Duodenal mucosa (tissue), 2 donors: ENCODE measurements around the gene MEI1.
"Not testable (repeated sequence)": the region's sequence is repeated elsewhere in the genome, so short reads cannot be mapped to it uniquely, and the experiment has no call there.

ENCODE experiments used
- H3K27ac ChIP-seq: one replicate; pipeline ENCODE4 v1.7.0; 2013; ENCODE audit warnings: low read depth, low read length
- H3K27me3 ChIP-seq, 2 donors: one replicate each; pipeline ENCODE4 v1.7.0; 2013; ENCODE audit warnings: low read length in 2 of 2, control low read depth in 1 of 2; ENCODE audit not compliant: insufficient read depth in 2 of 2, control insufficient read depth in 1 of 2
- H3K36me3 ChIP-seq, 2 donors: one replicate each; pipeline ENCODE4 v1.7.0; 2013; ENCODE audit warnings: low read length in 2 of 2, control low read depth in 1 of 2; ENCODE audit not compliant: insufficient read depth in 2 of 2, control insufficient read depth in 1 of 2
- H3K4me1 ChIP-seq, 2 donors: one replicate each; pipeline ENCODE4 v1.7.0; 2013; ENCODE audit warnings: low read length in 2 of 2, control low read depth in 1 of 2; ENCODE audit not compliant: insufficient read depth in 2 of 2, control insufficient read depth in 1 of 2
- H3K4me3 ChIP-seq, 2 donors: one replicate each; pipeline ENCODE4 v1.7.0; 2013; ENCODE audit warnings: low read length in 2 of 2, low read depth in 1 of 2
- H3K9ac ChIP-seq, 2 donors: one replicate each; pipeline ENCODE4 v1.7.0; 2013; ENCODE audit warnings: low read length in 2 of 2, low read depth in 1 of 2
- H3K9me3 ChIP-seq, 2 donors: one replicate each; pipeline ENCODE4 v1.7.0; 2013; ENCODE audit warnings: low read length in 2 of 2, control low read depth in 1 of 2; ENCODE audit not compliant: control insufficient read depth in 1 of 2

The MEI1 gene

DNA sequence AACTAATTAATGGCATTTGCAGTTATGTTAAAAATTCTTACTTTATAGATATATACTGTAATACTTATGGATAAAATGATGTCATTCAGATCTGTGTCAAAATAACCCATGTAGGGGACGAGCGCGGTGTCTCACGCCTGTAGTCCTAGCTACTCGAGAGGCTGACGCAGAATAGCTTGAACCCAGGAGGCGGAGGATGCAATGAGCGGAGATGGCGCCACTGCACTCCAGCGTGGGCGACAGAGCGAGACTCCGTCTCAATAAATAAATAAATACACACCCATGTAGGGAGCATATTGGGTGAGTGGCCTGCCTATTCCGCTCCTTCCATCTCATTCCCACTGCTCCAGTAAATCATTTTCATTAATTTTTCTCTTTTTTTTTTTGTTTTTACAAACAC, 17.7 kb upstream of the MEI1 start:
- Histone ChIP-seq H3K9ac (peak overlapping the region in 1 of 2 donors; percentile 85), H3K27me3 (no peaks in the 10 kb centered on the region), H3K27ac (no peak overlapping the region), H3K9me3 (no peaks in the 10 kb centered on the region), H3K4me1 (peaks cover 0 to 5% of the 10 kb centered on the region in 2 donors), H3K4me3 (peak overlapping the region; percentile 85 to 89), H3K36me3 (peaks cover 9 to 30% of the 10 kb centered on the region in 2 donors)

DNA sequence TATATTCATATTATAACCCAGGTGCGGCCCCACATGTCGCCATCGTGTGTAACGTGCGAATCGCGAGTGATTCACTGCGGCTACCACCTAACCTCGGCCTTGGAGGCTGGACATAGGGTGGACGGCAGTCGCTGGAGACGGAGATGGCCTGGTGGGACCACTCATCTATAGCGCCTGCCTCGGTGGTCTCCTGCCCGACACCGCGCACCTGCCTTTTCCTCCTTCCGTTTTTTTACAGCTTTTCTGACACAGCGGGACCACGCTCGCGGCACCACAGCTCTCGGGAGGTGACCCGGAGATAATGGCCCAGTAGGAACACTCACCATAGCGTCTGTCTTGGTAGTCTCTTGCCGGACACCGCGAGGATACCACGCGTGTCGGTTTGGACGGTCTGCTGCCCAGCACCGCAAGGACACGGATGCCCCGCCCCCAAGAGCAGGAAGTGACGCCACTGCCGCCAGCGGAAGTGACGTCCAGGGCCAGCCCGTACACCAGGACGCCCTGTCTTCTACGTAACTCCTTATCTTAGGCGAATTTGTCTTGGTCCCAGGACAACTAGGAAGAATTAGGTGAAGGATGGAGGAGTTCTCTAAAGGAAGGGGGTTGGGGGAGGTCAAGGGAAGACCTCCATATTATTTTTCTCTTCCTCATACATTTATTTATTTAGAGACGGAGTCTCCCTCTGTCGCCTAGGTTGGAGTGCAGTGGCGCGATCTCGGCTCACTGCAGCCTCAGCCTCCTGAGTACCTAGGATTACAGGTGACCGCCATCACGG, 17.1 kb upstream of the MEI1 start:
- Histone ChIP-seq H3K27ac (peak overlapping the region; percentile 71), H3K36me3 (peaks cover 9 to 28% of the 10 kb centered on the region in 2 donors), H3K27me3 (no peaks in the 10 kb centered on the region), H3K4me1 (peaks cover 0 to 5% of the 10 kb centered on the region in 2 donors), H3K4me3 (peak overlapping the region; percentile 85 to 89), H3K9me3 (no peaks in the 10 kb centered on the region), H3K9ac (peak overlapping the region; percentile 75 to 85)

DNA sequence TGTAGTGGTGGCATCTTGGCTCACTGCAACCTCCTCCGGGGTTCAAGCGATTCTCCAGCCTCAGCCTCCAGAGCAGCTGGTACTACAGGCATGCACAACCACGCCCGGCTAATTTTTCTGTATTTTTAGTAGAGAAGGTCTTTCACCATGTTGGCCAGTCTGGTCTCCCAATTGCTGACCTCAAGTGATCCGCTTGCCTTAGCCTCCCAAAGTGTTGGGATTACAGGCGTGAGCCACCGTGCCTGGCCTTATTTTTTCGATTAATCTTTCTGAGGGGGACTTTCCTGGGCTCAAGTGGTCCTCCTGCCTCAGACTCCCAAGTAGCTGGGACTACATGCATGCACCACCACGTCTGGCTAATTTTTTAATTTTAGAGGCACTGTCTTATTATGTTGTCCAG, 16.3 kb upstream of the MEI1 start:
- H3K27me3 ChIP-seq, result no peaks in the 10 kb centered on the region
- peak overlapping the region in 1 of 2 donors; percentile 89 for H3K4me3 ChIP-seq
- peak overlapping the region in 1 of 2 donors; percentile 58 for H3K9ac ChIP-seq
- H3K27ac ChIP-seq, result no peak overlapping the region
- no peaks in the 10 kb centered on the region for H3K9me3 ChIP-seq
- H3K36me3 ChIP-seq, result peaks cover 8 to 23% of the 10 kb centered on the region in 2 donors
- peaks cover 4 to 11% of the 10 kb centered on the region in 2 donors for H3K4me1 ChIP-seq

DNA sequence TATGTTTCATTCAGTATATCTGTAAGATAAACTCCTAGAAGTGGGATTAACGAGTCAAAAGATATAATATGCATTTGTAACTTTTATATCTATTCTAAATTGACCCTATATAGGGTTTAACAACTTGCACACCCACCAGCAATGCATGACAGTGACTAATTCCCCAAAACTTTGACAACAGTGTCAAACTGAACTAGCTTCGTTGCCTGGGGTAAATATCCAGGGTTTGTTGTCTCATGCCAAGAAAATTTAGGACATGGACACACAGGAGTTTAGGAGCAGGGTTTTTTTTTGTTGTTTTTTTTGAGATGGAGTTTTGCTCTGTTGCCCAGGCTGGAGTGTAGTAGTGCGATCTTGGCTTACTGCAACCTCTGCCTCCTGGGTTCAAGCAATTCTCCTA, 15.7 kb upstream of the MEI1 start:
- peaks cover 4 to 12% of the 10 kb centered on the region in 2 donors for H3K4me1 ChIP-seq
- no peak overlapping the region for H3K27ac ChIP-seq
- H3K9ac ChIP-seq, result no peak overlapping the region

DNA sequence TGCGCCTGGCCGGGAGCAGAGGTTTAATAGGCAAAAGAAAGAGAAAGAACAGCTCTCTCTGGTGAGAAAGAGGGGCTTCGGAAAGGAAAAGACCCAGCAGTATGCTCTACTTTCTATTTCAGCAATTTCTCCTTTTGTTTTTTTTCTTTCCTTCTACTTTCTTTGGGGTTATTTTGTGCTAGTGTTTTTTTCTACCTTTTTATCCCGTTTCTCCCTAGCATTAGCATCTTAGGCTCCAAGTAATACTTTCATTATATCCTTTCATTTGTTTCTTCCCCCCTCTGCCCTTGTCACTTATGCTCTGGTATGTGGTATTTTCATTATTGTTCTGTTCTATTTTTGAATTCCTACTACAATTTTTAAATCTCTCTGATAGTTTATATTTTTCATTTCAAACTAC, 15.1 kb upstream of the MEI1 start:
- Histone ChIP-seq H3K4me1 (peaks cover 4 to 12% of the 10 kb centered on the region in 2 donors), H3K27me3 (no peaks in the 10 kb centered on the region), H3K9ac (no peak overlapping the region), H3K27ac (no peak overlapping the region), H3K9me3 (no peaks in the 10 kb centered on the region), H3K4me3 (no peak overlapping the region), H3K36me3 (peaks cover 0 to 15% of the 10 kb centered on the region in 2 donors)

More for the DNA sequence above, 15.7 kb upstream of the MEI1 start:
- Histone ChIP-seq H3K36me3 (peaks cover 2 to 18% of the 10 kb centered on the region in 2 donors), H3K4me3 (no peak overlapping the region), H3K9me3 (no peaks in the 10 kb centered on the region), H3K27me3 (no peaks in the 10 kb centered on the region)

DNA sequence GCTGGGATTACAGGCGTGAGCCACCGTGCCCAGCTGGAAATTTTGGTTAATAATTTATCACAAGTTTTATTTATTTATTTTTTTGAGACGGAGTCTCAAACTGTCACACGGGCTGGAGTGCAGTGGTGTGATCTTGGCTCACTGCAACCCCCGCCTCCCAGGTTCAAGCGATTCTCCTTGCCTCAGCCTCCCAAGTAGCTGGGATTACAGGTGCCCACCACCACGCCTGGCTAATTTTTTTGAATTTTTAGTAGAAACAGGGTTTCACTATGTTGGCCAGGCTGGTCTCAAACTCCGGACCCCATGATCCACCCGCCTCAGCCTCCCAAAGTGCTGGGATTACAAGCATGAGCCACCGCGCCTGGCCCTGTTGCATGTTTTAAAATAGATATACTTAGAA, 12.4 kb upstream of the MEI1 start:
- not testable (repeated sequence) for H3K9ac ChIP-seq, H3K27ac ChIP-seq, H3K36me3 ChIP-seq, H3K4me1 ChIP-seq, H3K9me3 ChIP-seq, H3K27me3 ChIP-seq
- H3K4me3 ChIP-seq, result peak overlapping the region in 1 of 2 donors; percentile 97

DNA sequence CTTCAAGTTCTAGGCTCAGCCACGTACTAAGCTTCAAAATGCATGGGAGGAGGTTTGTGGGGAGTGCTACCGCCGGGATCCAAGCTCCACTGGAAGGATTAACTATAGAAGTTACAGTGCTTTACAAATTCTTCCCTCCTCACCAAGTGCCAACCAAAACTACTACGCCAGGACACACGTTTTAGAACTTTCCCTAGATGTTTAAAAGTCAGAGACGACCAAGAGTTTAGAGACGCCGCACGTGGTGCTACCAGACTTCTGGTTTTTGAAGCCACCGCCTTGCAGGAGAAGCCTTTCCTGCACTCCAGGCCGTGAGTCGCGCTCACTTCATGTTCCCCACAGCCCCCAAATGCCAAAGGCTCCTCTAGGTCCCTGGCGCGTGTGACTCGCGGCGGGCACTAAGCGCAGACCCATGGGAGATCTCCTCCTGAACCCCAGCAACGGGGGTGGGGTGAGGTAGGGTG, 11.4 kb upstream of the MEI1 start:
- Histone ChIP-seq H3K36me3 (no peaks in the 10 kb centered on the region), H3K9me3 (no peaks in the 10 kb centered on the region), H3K4me3 (peak overlapping the region; percentile 94 to 97), H3K27ac (peak overlapping the region; percentile 91), H3K27me3 (no peaks in the 10 kb centered on the region), H3K9ac (peak overlapping the region; percentile 91 to 97), H3K4me1 (peaks cover 4 to 7% of the 10 kb centered on the region in 2 donors)

DNA sequence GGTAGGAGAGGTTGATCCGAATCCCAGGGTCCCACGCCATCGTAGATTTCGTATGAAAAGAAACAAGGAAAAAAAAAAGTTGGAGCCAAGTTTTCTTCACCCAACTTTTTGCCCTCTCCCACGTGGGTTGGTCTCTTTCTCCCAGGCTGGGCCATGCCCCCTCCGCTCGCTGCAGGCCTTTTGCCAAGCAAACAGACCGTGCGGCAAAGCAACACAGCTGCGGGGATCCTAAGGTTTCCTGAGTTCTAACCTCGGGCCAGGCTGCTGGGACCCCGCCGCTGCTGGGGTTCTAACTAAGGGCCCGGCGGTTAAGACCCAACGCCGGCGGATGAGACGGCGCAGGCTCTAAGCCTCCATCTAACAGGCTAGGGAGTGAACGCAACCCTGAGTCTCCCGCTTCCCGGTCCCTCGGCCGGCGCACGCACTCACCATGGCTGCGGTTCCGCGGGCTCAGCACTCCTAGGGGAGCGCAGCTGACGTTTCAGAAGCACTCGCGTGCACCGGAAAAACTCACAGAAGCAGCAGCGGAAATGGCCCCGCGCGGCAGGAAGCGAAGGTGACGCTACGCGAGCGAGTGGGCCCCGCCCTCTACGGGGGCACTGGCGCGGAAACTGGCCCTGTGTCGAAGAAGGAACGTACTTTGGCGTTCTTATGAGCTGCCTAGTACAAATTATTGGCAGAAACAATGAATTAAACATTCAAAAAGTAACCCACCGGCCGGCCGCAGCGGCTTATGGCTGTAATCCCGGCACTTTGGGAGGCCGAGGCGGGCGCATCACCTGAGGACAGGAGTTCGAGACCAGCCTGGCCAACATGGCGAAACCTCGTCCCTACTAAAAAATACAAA, 10.7 kb upstream of the MEI1 start, which contains the start of gene SNU13:
SNU13 (minus strand) TSS at position 503 of the 847 bp plus-strand sequence; CDS start at position 432, 71 bp downstream.
- Histone ChIP-seq H3K9me3 (no peaks in the 10 kb centered on the region), H3K4me1 (peaks cover 4 to 7% of the 10 kb centered on the region in 2 donors), H3K36me3 (peaks cover 0 to 5% of the 10 kb centered on the region in 2 donors), H3K27ac (peak within 1 kb of the TSS; percentile 91), H3K4me3 (peak within 1 kb of the TSS; percentile 94 to 97), H3K27me3 (no peaks in the 10 kb centered on the region), H3K9ac (peak within 1 kb of the TSS; percentile 91 to 97)

DNA sequence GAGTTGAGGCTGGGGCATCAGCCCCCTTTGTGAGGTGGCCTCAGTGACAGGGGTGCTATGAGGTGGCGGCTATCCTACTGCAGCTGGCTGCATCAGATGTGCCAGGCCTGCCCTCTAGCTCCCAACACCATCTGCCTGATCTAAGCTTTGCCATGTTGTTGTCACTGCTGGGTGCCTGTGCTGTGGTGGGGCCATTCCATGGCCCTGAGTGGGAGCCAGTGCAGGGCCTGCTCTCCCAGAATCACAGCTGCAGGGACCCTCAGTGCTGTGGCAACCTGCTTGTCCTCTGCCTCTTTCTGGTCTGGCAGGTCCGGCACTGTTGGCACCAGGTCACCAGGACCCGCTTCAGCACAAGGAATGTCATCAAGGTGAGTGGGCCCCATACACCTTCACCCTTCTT, 8.8 kb upstream of the MEI1 start:
- Histone ChIP-seq H3K4me3 (no peak overlapping the region), H3K9ac (no peak overlapping the region), H3K4me1 (peaks cover 4 to 7% of the 10 kb centered on the region in 2 donors), H3K27ac (no peak overlapping the region), H3K36me3 (peaks cover 0 to 14% of the 10 kb centered on the region in 2 donors), H3K9me3 (no peaks in the 10 kb centered on the region), H3K27me3 (no peaks in the 10 kb centered on the region)

DNA sequence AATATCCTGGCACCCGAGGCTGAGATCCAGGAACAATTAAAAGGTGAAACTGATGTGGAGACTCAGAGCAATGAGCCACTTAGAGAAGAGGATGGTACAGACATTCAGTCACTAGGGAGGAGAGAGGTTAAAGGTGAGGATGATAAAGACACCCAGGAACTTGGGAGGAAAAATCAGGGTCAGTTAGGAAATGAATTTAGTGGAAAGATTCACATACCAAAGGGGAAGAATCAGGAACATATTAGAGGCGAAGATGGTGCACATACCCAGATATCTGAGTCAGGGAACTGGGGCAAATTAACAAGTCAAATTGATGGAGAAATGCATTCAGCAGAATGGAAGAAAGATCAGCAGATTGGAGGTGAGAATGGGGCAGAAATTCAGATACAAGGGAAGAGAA, 4.1 kb upstream of the MEI1 start:
- Histone ChIP-seq H3K27me3 (no peaks in the 10 kb centered on the region), H3K4me3 (no peak overlapping the region), H3K9me3 (no peaks in the 10 kb centered on the region), H3K4me1 (peaks cover 15 to 17% of the 10 kb centered on the region in 2 donors), H3K36me3 (peaks cover 0 to 14% of the 10 kb centered on the region in 2 donors), H3K27ac (no peak overlapping the region), H3K9ac (no peak overlapping the region)
